Uterus (tissue), 4 donors: ENCODE data around the gene NPPC. TPM values are rescaled to one million over a fixed set of nuclear protein-coding genes. Genes with fewer than 3 reads are reported as not detected.

Experiments used
- DNase-seq, 2 donors: peaks; one replicate each; pipeline ENCODE4 v3.0.0-alpha.2; 2019 to 2020
- H3K27ac ChIP-seq, 2 donors: fragments of 200-600 bp; sonication (generic); 1 replicate in 1 of 2; 2 replicates in 1 of 2; pipeline ENCODE4 v1.5.1; 2016 to 2018
- H3K27me3 ChIP-seq, 2 donors: fragments of 200-600 bp; sonication (generic); one replicate each; pipeline ENCODE4 v1.5.1; 2018 to 2019; ENCODE audit warnings: control low read depth in 1 of 2
- H3K36me3 ChIP-seq, 2 donors: fragments of 200-600 bp; sonication (generic); one replicate each; pipeline ENCODE4 v1.5.1; 2019; ENCODE audit warnings: control low read depth in 1 of 2
- H3K4me1 ChIP-seq, 2 donors: fragments of 200-600 bp; sonication (generic); one replicate each; pipeline ENCODE4 v1.5.1; 2018 to 2019; ENCODE audit warnings: control low read depth in 1 of 2
- H3K4me3 ChIP-seq, 2 donors: fragments of 200-600 bp; sonication (generic); 1 replicate in 1 of 2; 2 replicates in 1 of 2; pipeline ENCODE4 v1.5.1; 2018 to 2019; ENCODE audit warnings: mild to moderate bottlenecking in 1 of 2
- H3K9me3 ChIP-seq, 2 donors: fragments of 200-600 bp; sonication (generic); one replicate each; pipeline ENCODE4 v1.5.1; 2019; ENCODE audit warnings: control low read depth in 1 of 2
- POLR2A ChIP-seq, 2 donors: fragments of 450-650 bp; IDR thresholded peaks; one replicate each; pipeline ENCODE4 v1.6.1; 2016; ENCODE audit warnings: antibody characterized with exemption in 2 of 2, mild to moderate bottlenecking in 1 of 2, moderate library complexity in 1 of 2
- intact Hi-C: fragments of 100-400 bp; cut with DNase I; formaldehyde crosslinking; loops from one replicate; pipeline ENCODE4 v1.15.1; 2023; ENCODE audit warnings: low total_unique reads
- total RNA-seq, 4 donors: library from RNA; depleted of rRNA in 3 of 4; stranded (reverse); fragments of >200 nt in 3 of 4; gene quantifications; one replicate each; pipeline versions ENCODE4 v1.1.0 to v1.2.4, GENCODE V29; 2014 to 2023
- TF ChIP-seq, protein P1 (sequence below), 4 experiments: fragments of 200-600 bp in 2 of 4; fragments of 450-650 bp in 2 of 4; sonication (generic) in 2 of 4; IDR thresholded peaks; one replicate each; pipeline ENCODE4 v1.5.1; 2016 to 2019; ENCODE audit warnings: antibody characterized with exemption in 4 of 4, mild to moderate bottlenecking in 2 of 4, moderate library complexity in 1 of 4
- donor health status: DM: yes; HTN: yes; CAD: no.

NPPC gene
- total RNA-seq, 4 donors from 2014 or later, result 4.3 TPM; not detected in 3

DNA sequence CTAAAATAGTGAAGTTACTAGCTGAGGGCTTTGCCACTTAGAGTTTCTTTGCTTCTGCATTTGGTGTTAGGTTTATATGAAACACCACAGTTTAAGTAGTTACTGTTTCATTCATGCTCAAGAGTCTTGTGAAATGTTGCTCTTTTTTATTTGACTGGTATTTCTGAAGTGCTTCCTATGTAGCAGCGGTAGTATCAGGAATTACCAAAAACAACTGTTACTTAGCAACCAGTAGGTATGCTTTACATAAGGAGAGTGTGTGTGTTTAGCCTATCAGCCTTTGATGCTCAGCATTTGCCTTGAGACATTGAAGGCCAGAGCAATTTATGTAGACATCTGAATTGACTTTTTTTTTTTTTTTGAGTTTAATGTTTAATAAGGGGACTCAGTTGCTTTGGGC is 38.9 kb upstream of the NPPC start:
- no peak for DNase-seq
- Histone ChIP-seq H3K9me3 (no peaks in the 10 kb centered on the region), H3K27me3 (no peaks in the 10 kb centered on the region), H3K4me1 (no peaks in the 10 kb centered on the region), H3K4me3 (no peak overlapping the region), H3K36me3 (no peaks in the 10 kb centered on the region), H3K27ac (no peak overlapping the region)
- TF ChIP-seq, protein P1, sequence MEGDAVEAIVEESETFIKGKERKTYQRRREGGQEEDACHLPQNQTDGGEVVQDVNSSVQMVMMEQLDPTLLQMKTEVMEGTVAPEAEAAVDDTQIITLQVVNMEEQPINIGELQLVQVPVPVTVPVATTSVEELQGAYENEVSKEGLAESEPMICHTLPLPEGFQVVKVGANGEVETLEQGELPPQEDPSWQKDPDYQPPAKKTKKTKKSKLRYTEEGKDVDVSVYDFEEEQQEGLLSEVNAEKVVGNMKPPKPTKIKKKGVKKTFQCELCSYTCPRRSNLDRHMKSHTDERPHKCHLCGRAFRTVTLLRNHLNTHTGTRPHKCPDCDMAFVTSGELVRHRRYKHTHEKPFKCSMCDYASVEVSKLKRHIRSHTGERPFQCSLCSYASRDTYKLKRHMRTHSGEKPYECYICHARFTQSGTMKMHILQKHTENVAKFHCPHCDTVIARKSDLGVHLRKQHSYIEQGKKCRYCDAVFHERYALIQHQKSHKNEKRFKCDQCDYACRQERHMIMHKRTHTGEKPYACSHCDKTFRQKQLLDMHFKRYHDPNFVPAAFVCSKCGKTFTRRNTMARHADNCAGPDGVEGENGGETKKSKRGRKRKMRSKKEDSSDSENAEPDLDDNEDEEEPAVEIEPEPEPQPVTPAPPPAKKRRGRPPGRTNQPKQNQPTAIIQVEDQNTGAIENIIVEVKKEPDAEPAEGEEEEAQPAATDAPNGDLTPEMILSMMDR (IDR thresholded peaks at IDR 0.05), result no peak
- TF ChIP-seq POLR2A (IDR thresholded peaks at IDR 0.05), result no peak
- intact Hi-C loops, result no loop called here

DNA sequence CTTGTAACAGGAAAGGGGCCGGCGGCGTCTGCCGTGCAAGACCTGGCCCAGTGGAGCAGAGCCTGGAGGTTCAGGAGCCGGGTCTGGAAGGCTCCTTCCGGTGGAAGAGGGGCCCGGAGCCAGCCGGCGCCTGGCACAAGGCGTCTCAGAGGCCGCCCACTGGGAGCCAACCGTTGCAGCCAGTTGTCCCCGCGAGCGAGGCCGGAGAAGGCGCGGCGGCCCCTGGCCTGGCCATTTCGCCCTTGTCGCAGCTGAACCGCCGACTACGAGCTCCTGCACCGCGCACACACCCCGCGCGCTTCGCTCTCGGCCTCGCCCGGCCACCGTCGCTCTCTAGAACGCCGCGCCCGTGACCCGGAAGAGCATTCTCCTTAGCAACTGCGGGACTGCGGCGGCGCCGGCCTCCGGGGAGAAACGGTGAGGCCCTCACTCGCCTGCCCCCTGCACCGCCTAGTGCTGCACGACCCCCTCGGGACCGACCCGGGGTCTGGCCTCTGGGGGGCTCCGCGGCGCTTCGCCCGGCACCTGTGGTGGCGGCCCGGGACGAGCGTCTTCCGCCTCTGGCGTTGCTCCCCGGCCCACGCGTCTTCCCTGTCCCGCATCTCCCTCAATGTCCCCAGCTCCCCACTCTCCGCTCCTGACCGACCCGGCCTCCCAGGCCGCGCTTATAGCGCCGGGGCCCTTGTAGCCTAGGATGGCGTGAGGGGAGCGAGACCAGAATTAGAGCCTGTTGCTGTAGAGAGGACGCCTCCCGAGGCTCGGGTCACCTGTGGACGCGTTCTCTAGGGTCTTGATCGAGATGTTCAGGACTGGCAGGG is 35.4 kb upstream of the NPPC start, which contains the start of gene DIS3L2:
TSS of gene DIS3L2 (plus strand) at position 365 of the 818 bp plus-strand sequence. CDS start 53,215 bp downstream, outside the sequence.
- intact Hi-C loops, result no loop called here
- H3K27ac ChIP-seq, result peak within 1 kb of the TSS; percentile 64 to 69
- H3K4me1 ChIP-seq, result no peaks in the 10 kb centered on the region
- peak within 1 kb of the TSS; percentile 58 to 88 for H3K4me3 ChIP-seq
- H3K9me3 ChIP-seq, result no peaks in the 10 kb centered on the region
- no peaks in the 10 kb centered on the region for H3K27me3 ChIP-seq
- DNase-seq, result peak; percentile 72
- no peaks in the 10 kb centered on the region for H3K36me3 ChIP-seq
- TF ChIP-seq, protein P1 (IDR thresholded peaks at IDR 0.05), result peak in 1 of 4 experiments; percentile 9
- TF ChIP-seq POLR2A (IDR thresholded peaks at IDR 0.05), result peak in 1 of 2 donors; percentile 44

DNA sequence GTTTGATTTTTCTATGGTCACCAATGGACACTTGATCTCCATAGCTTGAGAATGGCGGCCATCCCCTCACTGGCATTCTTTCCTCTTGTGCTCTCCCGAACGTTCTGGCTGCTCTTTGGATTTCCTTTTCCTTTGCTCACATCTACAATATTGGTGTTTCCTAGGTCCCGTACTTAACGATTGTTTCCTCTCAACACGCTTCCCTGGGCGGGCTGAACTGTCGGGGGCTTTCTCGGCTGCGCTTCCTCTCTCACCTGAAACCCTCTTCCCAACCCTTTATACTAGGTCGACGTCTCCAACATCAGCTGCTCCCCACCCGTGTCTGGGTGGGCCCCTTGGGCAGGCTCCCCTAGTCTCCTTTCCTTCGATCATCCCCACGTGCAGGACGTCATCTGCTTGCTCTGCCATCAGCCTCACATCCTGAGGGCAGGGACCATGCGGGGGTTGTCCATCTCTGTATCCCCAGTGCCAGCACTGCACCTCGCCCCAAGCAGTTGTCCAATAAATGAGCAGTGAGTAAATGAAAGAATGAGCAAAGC is 34.7 kb upstream of the NPPC start:
- intact Hi-C loops, result no loop called here
- TF ChIP-seq, protein P1 (IDR thresholded peaks at IDR 0.05), result no peak
- no peak for TF ChIP-seq POLR2A (IDR thresholded peaks at IDR 0.05)
- no peaks in the 10 kb centered on the region for H3K9me3 ChIP-seq
- H3K4me3 ChIP-seq, result peak overlapping the region; percentile 58 to 88
- DNase-seq, result peak in 1 of 2 donors; percentile 23
- H3K27me3 ChIP-seq, result no peaks in the 10 kb centered on the region
- no peaks in the 10 kb centered on the region for H3K36me3 ChIP-seq
- no peaks in the 10 kb centered on the region for H3K4me1 ChIP-seq
- peak overlapping the region; percentile 64 to 69 for H3K27ac ChIP-seq

DNA sequence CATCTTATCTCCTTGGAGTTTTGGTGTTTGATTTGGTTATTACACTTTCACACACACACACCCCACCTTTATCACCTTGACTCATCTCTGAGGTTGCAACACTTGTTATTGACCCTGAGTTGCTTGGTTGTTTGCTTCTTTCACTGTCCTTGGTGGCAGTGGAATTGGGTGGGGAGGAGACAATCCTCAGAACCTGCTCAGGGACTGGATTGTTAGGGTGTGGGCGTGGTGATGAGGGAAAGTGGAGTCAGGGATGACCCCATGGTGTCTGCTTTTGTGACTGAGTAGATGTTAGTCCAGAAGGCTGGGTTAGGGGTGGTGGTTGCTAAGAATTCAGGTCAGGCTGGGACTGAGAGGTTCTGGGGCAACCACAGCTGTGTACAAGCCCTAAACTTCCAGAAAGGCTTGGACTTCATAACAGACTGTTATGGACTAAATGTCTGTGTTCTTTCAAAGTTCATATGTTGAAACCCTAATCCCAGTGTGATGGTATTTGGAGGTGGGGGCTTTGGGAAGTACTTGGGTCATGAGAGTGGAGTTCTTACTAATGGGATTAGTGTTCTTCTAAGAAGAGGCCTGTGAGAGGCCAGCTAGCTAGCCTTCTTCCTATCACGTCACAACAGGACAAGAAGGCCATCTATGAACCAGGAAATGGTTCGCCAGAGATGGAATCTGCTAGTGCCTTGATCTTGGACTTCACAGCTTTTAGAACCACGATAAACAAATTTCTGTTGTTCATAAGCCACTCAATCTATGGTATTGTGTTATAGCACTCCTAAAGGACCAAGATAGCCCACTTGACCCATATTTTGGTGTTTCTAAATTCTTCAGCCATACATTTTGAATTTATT is 31.9 kb upstream of the NPPC start:
- H3K4me3 ChIP-seq, result no peak overlapping the region
- no peaks in the 10 kb centered on the region for H3K27me3 ChIP-seq
- intact Hi-C loops, result no loop called here
- H3K27ac ChIP-seq, result no peak overlapping the region
- no peaks in the 10 kb centered on the region for H3K9me3 ChIP-seq
- TF ChIP-seq, protein P1 (IDR thresholded peaks at IDR 0.05), result no peak
- TF ChIP-seq POLR2A (IDR thresholded peaks at IDR 0.05), result no peak
- no peaks in the 10 kb centered on the region for H3K36me3 ChIP-seq
- H3K4me1 ChIP-seq, result no peaks in the 10 kb centered on the region
- DNase-seq, result no peak
